Cardiac fibroblast (primary cell): ENCODE measurements around the gene SHMT2.
A peak's percentile ranks its signal among the peaks of the same experiment; 100 is the strongest.

Experiments
- DNase-seq, 2 donors: peaks; one replicate each; pipeline versions ENCODE4 v3.0.0 to v3.0.0-alpha.2; 2010; ENCODE audit warnings: low read depth in 2 of 2
- H3K4me3 ChIP-seq, 2 donors: replicated peaks in 1 of 2; 1 replicate in 1 of 2; 2 replicates in 1 of 2; pipeline ENCODE4 v1.5.1; 2011; ENCODE audit warnings: low read depth in 2 of 2, low read length in 2 of 2, mild to moderate bottlenecking in 2 of 2, moderate library complexity in 1 of 2
- CTCF ChIP-seq: IDR thresholded peaks from one replicate; pipeline ENCODE4 v1.5.1; 2011; ENCODE audit warnings: low read depth, mild to moderate bottlenecking, low read length, inconsistent platforms

Gene SHMT2

DNA sequence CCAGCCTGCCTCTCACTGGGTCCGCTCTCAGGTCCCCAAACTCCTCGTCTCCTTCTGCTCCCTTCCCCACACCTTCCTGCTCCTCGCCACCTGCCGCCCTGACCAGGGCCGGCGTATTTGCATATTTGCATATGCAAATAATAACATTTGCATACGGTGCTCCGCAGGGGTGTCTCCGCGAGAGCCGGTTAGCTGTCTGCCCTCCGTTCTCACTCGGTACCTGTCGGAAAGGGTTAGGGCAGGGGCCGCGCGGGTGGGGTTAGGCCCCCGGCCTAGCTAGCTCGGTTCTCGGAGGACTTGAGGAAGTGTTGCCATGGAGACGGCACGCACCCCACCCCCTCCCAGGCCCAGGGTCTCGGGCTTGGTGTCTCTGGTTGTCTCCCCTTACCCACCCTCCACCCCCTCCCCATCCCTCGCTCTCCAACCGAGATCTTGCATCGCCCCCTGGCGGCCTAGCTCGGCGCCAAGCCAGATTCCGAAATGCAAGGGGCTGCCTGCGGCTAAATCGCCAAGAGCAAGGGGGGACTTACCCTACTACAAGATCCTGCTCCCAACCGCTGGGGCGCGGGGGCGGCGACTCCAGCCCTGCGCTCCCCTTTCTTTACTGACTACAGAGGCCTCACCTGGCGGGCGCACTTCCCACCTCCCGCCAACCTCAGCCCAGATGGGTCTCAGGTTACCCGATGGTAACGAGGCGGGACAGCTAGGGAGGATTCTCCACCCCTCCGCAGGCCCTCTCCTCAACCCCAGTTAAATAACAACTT, 13.4 kb downstream of the SHMT2 start:
- peak; percentile 53 to 57 for DNase-seq
- TF ChIP-seq CTCF: peak; percentile 69
- H3K4me3 ChIP-seq: peak overlapping the region; percentile 39 to 41

- peak; percentile 83 for TF ChIP-seq CTCF
- DNase-seq: peak; percentile 73 to 78
- peak overlapping the region; percentile 39 to 41 for H3K4me3 ChIP-seq
Observed at GRCh38 chr12:57243521-57244311, 14.2 kb downstream of the SHMT2 start.

DNA sequence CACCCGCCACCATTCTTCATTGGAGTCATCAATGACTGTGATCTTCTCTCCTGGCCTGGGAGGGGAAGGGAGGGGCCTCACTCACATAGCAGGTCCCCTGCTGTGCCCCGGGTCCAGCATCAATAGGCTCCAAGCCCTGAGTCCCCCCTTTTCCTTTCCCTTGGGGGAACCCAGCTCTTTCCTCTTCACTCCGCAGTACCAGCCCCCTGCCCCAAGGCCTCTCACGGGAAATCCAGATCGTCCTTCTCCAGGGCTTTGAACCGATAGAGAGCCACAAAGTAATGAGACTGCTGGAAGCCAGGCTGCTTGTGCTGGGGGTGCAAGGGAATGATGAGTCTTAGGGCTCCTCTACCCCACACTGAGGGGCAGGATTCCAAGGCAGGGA, 14.8 kb downstream of the SHMT2 start:
- no peak for TF ChIP-seq CTCF
- DNase-seq: no peak
- no peak overlapping the region for H3K4me3 ChIP-seq

DNA sequence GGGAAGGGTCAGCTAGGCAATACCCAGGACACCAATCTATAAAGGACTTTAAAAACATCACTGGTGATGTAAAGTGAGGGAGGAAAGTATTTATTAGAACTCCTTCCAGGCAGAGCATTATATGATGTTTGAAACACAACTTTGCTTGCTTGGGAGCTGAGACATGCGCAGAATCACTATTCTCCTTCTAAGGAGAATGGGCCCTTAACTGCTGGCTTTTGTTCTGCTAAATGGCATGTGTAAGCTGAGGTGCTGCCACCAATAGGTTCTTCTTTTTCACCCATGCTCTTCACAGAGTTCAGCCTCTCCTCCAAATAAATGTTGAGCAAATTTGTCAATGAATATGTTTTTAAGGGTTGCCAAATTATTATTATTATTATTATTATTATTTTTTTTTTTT, 17.5 kb downstream of the SHMT2 start:
- H3K4me3 ChIP-seq: no peak overlapping the region
- no peak for TF ChIP-seq CTCF
- DNase-seq: no peak

DNA sequence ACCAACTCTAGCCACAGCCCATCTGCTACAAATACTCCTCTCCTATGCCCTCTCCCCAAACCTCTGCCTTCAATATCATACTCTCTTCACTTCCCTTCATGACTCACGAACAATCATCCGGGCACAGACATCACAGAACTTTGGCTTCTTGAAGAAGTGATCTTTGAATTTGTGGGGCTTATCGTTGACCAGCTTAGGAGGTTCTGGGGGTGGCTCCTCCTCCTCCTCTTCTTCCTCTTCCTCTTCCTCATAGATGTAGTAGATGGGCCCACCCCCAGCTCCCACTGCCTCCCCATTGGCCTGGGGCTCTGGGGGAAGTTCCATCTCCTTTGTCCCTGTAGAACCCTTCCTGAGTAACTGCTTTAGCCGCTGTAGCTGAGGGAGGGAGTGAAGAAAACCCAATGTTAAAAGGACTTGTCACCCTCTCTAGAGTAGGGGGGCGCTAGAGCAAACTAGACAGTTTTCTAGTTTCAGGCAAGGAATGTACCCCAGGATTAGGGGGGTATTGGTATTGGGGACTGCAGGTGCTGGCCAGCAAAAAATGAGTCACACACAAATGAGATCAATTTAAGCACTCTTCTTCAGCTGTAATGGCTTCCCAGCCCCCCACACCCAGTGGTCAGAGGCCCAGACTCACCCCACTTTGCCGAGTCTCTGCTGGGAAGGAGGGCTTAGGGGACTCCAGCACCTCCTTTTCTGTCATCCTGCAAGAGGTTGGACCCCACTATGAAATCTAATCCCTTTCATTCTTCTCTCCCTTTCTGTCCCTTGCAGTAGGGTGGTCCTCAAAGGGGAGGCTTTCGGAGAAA, 19.6 kb downstream of the SHMT2 start:
- no peak overlapping the region for H3K4me3 ChIP-seq

More for the DNA sequence above, 19.6 kb downstream of the SHMT2 start:
- no peak for DNase-seq
- TF ChIP-seq CTCF: no peak
